GM18870 (cell line): ENCODE measurements around the gene ASIC5.
A peak's percentile ranks its signal among the peaks of the same experiment; 100 is the strongest.
"Not testable (repeated sequence)": the region's sequence is repeated elsewhere in the genome, so short reads cannot be mapped to it uniquely, and the experiment has no call there.

ENCODE experiments used
- ATAC-seq: cut with Tn5 transposase; IDR thresholded peaks from one replicate; pipeline ENCODE4 v1.9.1; 2021; ENCODE audit warnings: moderate library complexity; ENCODE audit not compliant: unreplicated experiment

The ASIC5 gene

DNA sequence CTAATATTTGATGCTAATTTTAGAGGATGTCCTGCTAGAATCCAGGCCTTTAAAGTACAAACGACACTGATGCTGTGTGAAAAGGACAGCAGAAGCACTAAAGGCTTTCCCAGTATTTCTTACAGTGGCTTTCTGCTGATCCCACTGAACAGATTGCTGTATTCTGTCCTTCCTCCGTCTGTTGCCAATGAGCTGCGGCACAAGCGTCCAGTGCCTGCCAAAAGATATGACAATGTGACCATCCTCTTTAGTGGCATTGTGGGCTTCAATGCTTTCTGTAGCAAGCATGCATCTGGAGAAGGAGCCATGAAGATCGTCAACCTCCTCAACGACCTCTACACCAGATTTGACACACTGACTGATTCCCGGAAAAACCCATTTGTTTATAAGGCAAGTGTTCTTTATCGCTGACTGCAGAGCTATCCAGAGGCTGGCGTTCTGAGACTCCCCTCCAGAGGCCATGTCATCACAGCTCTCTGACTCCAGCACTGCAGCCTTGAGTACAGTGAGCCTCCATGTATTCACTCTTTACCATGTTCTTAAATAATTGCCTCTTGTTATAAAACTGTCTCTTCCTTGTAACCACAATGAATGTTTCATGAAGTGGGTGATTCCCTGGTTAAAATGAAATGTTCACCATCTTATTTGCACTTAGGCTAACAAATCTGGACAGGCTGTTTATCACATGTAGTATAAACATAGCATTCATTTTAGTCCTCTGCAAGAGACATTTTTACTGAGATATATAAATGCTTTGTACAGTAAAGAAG lies 63.7 kb downstream of the ASIC5 start:
- ATAC-seq, result no peak

- ATAC-seq, result no peak
Observed at GRCh38 chr4:155800685-155801343, 65.3 kb downstream of the ASIC5 start.

DNA sequence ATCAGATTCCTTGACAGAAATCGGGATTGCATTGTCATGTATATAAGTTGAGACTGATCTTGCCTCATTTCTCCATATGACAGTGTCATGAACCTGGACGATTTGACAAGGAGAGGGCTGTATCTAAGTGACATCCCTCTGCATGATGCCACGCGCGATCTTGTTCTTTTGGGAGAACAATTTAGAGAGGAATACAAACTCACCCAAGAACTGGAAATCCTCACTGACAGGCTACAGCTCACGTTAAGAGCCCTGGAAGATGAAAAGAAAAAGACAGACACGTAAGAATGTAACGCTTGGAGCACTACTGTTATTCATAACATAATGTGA lies 66.3 kb downstream of the ASIC5 start:
- ATAC-seq, result no peak

- ATAC-seq, result no peak
Observed at GRCh38 chr4:155799116-155799793, 66.8 kb downstream of the ASIC5 start.

- not testable (repeated sequence) for ATAC-seq
Observed at GRCh38 chr4:155797581-155797980, 68.5 kb downstream of the ASIC5 start.

- peak; percentile 87 for ATAC-seq
Observed at GRCh38 chr4:155795991-155796390, 70.1 kb downstream of the ASIC5 start.

DNA sequence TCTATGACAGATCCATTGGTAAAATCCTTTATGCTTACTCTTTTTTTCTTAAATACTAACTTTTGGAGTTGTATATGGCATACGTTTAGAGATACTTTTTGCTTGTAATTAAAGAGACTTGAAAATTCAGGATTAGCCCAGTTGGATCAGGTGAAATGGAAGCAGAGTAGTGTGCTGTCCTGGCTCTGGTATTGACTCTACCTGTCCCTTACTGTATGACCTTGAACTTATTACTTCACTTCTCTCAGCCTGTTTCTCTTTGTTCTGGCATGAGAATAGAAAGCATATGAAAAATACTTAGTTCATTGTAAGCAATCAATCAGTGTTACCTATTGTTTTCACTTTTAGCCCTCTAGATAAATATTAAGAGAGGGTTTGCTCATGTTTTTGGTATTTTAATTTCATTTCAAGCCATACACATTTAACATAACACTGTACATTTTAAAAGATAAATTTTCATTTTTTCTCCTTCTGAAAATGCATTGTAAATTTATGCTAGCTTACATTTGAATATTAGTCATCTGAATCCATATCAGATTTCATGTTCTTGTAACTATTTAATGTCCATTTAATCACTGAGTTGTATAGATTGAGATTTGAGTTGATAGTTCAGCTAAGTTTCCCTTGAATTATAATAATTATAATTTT lies 71.4 kb downstream of the ASIC5 start:
- no peak for ATAC-seq

DNA sequence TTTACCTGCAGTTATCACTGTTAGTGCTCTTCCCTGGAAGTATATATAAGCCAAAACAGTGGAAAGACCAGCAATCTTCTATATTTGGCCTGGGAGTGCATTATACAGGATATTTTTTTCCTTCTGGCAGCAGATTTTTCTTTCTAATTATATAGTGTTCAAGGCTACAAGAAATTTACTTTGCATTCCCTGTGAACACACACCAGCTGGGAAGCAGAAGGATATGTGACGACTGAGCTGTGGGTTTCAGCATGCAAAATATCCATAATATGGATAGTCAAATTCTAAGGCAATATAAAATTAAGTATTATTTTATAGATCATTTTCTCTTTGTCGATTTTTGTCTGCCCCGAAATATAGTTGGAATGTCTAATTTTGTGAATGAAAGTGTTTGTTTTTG lies 76.1 kb downstream of the ASIC5 start:
- ATAC-seq, result no peak

DNA sequence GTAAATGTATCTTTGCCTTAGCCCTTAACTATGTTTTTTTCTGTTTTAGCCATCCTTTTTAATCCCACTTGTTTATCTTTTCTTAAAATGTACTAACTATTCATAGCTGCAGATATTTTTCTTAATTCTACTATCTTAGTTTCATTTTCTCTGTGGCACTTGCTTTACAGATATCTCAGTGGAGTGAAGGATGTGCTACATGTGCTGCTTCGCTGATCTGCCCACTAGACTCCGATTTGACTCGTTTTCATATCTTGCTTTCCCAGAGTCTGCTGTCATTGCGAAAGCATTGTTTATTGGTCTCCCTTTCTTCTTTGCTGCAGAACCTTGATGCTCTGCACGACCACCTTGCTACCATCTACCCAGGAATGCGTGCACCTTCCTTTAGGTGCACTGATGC lies 76.7 kb downstream of the ASIC5 start:
- ATAC-seq, result peak; percentile 46

GRCh38 chr4:155787113-155787710 lies 78.9 kb downstream of the ASIC5 start:
- ATAC-seq, result peak; percentile 95

DNA sequence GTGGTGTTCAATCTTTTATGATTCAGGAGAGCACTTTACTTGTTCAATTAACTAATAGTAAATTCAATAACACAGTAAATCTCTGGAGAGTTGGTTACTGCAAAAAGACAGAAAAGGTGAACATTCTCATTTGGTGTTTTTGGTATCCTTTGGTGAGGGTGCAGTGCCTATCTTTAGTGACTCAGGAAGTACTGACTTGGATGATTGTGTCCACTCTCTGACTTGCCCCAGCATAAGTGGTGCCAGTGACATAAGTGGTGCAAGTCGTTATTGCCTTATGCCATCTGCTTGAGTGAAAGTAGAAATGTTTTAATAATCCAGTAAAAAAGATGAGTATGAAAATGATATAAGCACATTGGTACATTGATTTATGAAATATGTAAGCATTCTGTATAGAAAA lies 80.2 kb downstream of the ASIC5 start:
- ATAC-seq, result no peak

- ATAC-seq, result no peak
Observed at GRCh38 chr4:155784637-155785036, 81.4 kb downstream of the ASIC5 start.

- no peak for ATAC-seq
Observed at GRCh38 chr4:155781249-155781831, 84.7 kb downstream of the ASIC5 start.

DNA sequence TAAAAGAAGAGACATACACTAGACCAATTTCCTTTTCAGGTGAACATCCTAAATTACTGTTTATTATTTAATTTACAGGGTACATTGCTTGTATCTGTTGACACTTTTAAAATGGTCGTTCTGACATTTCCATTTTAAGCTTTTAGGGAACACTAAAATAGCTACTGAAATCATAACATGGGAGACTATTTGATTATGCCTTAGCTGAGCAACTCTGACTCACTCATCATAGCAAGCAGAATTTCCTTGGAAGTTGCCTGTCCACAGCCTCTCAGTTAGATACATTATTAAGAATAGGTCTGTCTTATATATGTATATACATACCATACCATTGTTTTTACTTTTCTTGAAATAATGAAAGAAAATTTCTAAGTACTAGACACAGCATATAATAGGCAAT lies 85.3 kb downstream of the ASIC5 start:
- ATAC-seq, result no peak
